Omental fat pad (tissue), 4 donors: ENCODE data around the gene CAMK4. TPM values are rescaled to one million over a fixed set of nuclear protein-coding genes. Genes with fewer than 3 reads are reported as not detected.

ENCODE experiments used
- ATAC-seq: fragments of 150-250 bp; one replicate; pipeline ENCODE4 v1.9.1; 2016; ENCODE audit warnings: mild to moderate bottlenecking, moderate library complexity; ENCODE audit not compliant: low FRiP score
- DNase-seq: peaks from one replicate; pipeline ENCODE4 v3.0.0-alpha.2; 2019; ENCODE audit warnings: low spot score
- total RNA-seq, 4 donors: library from RNA; depleted of rRNA; stranded (reverse); fragments of >200 nt; gene quantifications; one replicate each; pipeline ENCODE4 v1.1.0, GENCODE V29; 2016
- TF ChIP-seq, protein P1 (sequence below), 3 donors: fragments of 450-650 bp; IDR thresholded peaks; one replicate each; pipeline ENCODE4 v1.5.1; 2016 to 2017; ENCODE audit warnings: antibody characterized with exemption in 3 of 3, mild to moderate bottlenecking in 3 of 3, moderate library complexity in 2 of 3

The CAMK4 gene
- total RNA-seq, 4 donors from 2014 or later: 0.44 to 3.8 (median 1.7) TPM

DNA sequence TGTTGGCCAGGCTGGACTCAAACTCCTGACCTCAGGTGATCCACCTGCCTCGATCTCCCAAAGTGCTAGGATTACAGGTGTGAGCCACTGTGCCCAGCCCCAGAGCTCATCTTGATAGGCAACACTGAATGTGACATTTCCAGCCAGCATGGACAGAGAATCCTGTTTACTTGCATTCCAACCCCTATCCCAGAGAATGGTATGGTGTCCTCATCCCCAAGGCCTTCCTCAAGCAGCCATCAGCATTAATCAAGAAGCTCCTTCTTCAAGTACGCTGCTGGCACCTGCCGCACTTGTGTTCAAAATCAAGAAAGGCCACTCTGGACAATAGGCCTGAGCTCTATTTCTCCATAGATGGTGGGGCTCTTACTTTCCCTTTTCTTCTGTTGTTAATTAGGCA is 247.9 kb downstream of the CAMK4 start:
- TF ChIP-seq, protein P1, sequence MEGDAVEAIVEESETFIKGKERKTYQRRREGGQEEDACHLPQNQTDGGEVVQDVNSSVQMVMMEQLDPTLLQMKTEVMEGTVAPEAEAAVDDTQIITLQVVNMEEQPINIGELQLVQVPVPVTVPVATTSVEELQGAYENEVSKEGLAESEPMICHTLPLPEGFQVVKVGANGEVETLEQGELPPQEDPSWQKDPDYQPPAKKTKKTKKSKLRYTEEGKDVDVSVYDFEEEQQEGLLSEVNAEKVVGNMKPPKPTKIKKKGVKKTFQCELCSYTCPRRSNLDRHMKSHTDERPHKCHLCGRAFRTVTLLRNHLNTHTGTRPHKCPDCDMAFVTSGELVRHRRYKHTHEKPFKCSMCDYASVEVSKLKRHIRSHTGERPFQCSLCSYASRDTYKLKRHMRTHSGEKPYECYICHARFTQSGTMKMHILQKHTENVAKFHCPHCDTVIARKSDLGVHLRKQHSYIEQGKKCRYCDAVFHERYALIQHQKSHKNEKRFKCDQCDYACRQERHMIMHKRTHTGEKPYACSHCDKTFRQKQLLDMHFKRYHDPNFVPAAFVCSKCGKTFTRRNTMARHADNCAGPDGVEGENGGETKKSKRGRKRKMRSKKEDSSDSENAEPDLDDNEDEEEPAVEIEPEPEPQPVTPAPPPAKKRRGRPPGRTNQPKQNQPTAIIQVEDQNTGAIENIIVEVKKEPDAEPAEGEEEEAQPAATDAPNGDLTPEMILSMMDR (IDR thresholded peaks at IDR 0.05): no peak
- ATAC-seq: no peak
- DNase-seq: no peak

DNA sequence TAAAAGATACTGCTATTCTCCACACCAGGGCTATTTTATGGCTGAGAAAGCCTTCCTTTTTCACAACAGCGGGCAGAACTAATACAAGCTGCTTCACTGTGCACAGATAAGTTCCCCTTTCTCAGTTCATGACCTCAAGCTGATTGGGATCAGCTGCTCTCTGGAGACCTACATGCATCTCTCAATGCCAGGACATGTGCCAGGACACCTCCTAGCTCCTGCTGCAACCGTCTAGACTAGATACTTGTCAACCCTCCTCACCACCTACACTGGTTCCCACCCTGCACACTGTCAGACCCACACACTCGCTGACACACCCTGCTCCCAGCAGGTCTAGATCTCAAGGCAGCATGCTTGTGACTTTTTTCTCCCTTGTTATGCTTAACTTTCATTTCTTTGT is 248.4 kb downstream of the CAMK4 start:
- TF ChIP-seq, protein P1 (IDR thresholded peaks at IDR 0.05): no peak
- ATAC-seq (no peak), DNase-seq (no peak)

DNA sequence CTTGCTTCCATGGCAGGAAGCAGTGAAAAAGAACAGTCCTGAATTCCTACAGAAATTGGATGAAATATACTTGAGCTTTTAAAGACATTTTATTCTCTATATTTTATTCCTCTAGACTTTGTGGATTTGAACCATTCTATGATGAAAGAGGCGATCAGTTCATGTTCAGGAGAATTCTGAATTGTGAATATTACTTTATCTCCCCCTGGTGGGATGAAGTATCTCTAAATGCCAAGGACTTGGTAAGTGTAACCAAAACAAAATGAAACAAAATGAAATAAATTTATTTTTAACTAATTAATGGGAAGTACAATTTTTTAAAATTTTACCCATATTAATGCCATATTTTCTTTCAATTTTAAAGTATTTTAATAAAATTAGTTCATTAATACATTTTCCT is 254.1 kb downstream of the CAMK4 start:
- no peak for DNase-seq
- no peak for ATAC-seq
- TF ChIP-seq, protein P1 (IDR thresholded peaks at IDR 0.05): no peak

DNA sequence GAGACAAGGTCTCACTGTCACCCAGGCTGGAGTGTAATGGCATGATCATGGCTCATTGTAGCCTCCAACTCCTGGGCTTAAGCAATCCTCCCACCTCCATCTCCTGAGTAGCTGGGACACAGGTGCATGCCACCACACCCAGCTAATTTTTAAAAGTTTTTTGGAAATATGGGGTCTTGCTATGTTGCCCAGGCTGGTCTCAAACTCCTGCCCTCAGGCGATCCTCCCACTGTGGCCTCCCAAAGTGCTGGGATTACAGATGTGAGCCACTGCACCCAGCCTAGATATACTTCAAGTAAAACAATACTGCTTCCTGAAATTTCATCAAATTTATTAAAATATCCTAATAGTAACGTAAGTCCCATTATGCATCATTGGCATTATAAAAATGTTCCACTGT is 254.7 kb downstream of the CAMK4 start:
- no peak for DNase-seq
- TF ChIP-seq, protein P1 (IDR thresholded peaks at IDR 0.05): no peak
- no peak for ATAC-seq

DNA sequence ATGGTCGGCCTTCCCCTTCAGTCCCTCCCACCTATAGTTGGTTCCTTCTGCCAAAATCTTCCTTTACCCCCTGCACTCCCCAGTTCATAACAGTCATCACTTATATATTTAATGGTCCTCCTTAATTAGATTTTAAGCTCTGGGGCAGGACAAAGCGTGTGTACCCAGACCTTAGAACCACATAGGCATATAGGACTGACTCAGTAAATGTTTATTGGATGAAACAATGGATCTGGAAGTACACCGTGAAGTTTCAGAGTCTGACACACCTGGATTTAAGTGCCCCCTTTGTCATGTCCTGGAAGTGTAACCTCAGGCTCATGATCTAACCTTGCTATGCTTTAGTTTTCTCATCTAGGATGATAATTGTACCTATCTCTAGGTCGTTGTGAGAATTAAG is 256.2 kb downstream of the CAMK4 start:
- TF ChIP-seq, protein P1 (IDR thresholded peaks at IDR 0.05): no peak
- ATAC-seq (no peak), DNase-seq (no peak)

DNA sequence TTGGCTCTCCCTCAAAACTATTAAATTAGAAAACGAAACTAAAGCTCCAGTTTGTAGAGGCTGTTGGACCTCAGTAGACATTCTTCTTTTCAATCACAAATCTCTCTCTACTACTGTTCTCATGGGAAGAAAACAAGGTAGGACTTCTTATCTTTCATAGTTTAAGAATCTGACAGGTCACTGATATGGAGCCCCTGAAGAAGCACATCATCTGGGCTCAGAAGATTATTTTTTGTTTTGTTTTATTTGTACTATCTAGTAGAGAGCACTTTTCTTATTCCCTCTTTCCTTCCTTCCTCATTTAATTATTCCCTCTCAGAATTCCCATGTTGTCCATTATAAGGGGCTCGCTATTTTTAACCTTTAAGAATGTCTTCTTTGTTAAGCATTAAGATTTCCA is 261.9 kb downstream of the CAMK4 start:
- ATAC-seq: no peak
- TF ChIP-seq, protein P1 (IDR thresholded peaks at IDR 0.05): no peak
- DNase-seq: no peak

DNA sequence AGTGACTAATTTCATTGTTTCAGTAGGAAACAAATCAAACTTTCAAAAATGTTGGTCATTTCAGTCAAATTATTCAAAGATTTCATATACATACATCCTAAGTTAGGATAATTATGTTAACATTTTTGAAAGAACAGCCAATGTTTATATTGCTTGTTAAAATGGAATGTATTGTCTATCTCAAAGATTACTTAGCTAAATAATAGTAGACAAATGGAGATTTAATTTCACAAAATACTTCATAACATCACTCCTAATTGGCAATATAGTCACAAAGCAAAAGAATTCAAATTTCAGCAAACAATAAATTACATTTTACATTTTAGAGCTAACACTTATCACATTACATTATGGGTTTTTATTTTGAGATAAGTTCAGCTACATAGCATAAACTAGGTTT is 262.7 kb downstream of the CAMK4 start:
- no peak for DNase-seq
- ATAC-seq: no peak
- TF ChIP-seq, protein P1 (IDR thresholded peaks at IDR 0.05): no peak
